Panc1 (cell line): Measurements from ENCODE around the gene THBS2.

Experiments used
- TCF7L2 ChIP-seq: IDR thresholded peaks from 2 replicates; pipeline ENCODE4 v1.6.1; 2011; ENCODE audit warnings: mild to moderate bottlenecking, low read depth, low read length, inconsistent platforms
- TF ChIP-seq, protein P1 (sequence below): fragments of 450-650 bp; IDR thresholded peaks from 2 replicates; pipeline ENCODE4 v1.5.1; 2017; ENCODE audit warnings: mild to moderate bottlenecking

DNA sequence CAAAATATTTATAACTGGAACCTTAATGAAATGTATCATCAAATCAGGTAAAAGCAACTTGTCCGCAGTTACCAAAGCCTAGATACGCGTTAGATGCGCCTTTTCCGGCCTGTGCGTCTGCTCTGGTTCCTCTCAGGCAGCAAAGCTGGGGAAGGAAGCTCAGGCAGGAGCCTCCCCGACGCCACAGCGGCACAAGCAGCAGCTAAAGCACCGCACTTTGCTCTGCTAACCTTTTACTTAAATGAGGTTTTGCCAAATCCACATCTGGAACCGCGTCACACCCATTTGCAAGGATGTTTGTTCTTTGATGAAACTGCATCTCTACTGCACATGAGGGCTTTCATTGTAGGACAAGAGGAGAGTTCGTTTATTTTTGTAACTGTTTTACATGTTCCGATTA, 36.8 kb downstream of the THBS2 start:
- TF ChIP-seq, protein P1, sequence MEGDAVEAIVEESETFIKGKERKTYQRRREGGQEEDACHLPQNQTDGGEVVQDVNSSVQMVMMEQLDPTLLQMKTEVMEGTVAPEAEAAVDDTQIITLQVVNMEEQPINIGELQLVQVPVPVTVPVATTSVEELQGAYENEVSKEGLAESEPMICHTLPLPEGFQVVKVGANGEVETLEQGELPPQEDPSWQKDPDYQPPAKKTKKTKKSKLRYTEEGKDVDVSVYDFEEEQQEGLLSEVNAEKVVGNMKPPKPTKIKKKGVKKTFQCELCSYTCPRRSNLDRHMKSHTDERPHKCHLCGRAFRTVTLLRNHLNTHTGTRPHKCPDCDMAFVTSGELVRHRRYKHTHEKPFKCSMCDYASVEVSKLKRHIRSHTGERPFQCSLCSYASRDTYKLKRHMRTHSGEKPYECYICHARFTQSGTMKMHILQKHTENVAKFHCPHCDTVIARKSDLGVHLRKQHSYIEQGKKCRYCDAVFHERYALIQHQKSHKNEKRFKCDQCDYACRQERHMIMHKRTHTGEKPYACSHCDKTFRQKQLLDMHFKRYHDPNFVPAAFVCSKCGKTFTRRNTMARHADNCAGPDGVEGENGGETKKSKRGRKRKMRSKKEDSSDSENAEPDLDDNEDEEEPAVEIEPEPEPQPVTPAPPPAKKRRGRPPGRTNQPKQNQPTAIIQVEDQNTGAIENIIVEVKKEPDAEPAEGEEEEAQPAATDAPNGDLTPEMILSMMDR, result no peak
- no peak for TF ChIP-seq TCF7L2
